ENCODE measurements around the gene EBPL. TPM values are rescaled to one million over a fixed set of nuclear protein-coding genes. Genes with fewer than 3 reads are reported as not detected.

EBPL gene
- total RNA-seq, 6 donors from 2014 or later: 26.2 to 82.3 (median 54.8) TPM

- no peak for TF ChIP-seq CTCF (IDR thresholded peaks at IDR 0.05)
- Histone ChIP-seq H3K4me1 (peaks cover 18 to 49% (median 27%) of the 10 kb centered on the region in 4 donors), H3K27ac (peak overlapping the region in 2 of 4 donors; percentile 52 to 55), H3K4me3 (no peak overlapping the region), H3K9me3 (no peaks in the 10 kb centered on the region), H3K27me3 (no peaks in the 10 kb centered on the region), H3K36me3 (no peaks in the 10 kb centered on the region)
- DNase-seq (no peak), ATAC-seq (ENCODE audit: low FRiP score in 2 of 2) (no peak)
- WGBS, 2 donors: 86 to 96% methylated on average over 2 of the region's 2 CpGs
These were observed 52.6 kb downstream of the EBPL start for GRCh38 chr13:49638744-49639072.

- DNase-seq: peak in 1 of 2 donors; percentile 56
- H3K4me3 ChIP-seq: no peak overlapping the region
- no peaks in the 10 kb centered on the region for H3K9me3 ChIP-seq
- H3K4me1 ChIP-seq: peaks cover 18 to 49% (median 28%) of the 10 kb centered on the region in 4 donors
- TF ChIP-seq POLR2AphosphoS5 (IDR thresholded peaks at IDR 0.05) (no peak), CTCF (IDR thresholded peaks at IDR 0.05) (no peak), EP300 (IDR thresholded peaks at IDR 0.05) (no peak), POLR2A (IDR thresholded peaks at IDR 0.05) (no peak)
- ATAC-seq (ENCODE audit: low FRiP score in 2 of 2): no peak
- 66 to 69% methylated on average over 4 of the region's 4 CpGs for WGBS, 2 donors
- H3K27ac ChIP-seq: peak overlapping the region in 2 of 4 donors; percentile 52 to 55
- no peaks in the 10 kb centered on the region for H3K27me3 ChIP-seq
- H3K36me3 ChIP-seq: no peaks in the 10 kb centered on the region
These were observed 53.1 kb downstream of the EBPL start for GRCh38 chr13:49638030-49638743.

- peaks cover 10 to 39% (median 21%) of the 10 kb centered on the region in 4 donors for H3K4me1 ChIP-seq
These were observed 54.6 kb downstream of the EBPL start for GRCh38 chr13:49636705-49637104.

GRCh38 chr13:49635599-49636433 is 55.5 kb downstream of the EBPL start:
- DNase-seq (no peak), ATAC-seq (ENCODE audit: low FRiP score in 2 of 2) (no peak)
- H3K4me1 ChIP-seq: peaks cover under 1 to 37% (median 14%) of the 10 kb centered on the region in 4 donors
- 68 to 73% methylated on average over 10 of the region's 10 CpGs for WGBS, 2 donors
- peak overlapping the region in 3 of 4 donors; percentile 10 to 32 (median 30) for H3K4me3 ChIP-seq
- no peaks in the 10 kb centered on the region for H3K36me3 ChIP-seq
- H3K27ac ChIP-seq: peak overlapping the region in 3 of 4 donors; percentile 3 to 14 (median 14)
- no peak for TF ChIP-seq POLR2A (IDR thresholded peaks at IDR 0.05)
- TF ChIP-seq CTCF (IDR thresholded peaks at IDR 0.05): no peak
- TF ChIP-seq EP300 (IDR thresholded peaks at IDR 0.05): no peak
- no peaks in the 10 kb centered on the region for H3K27me3 ChIP-seq
- H3K9me3 ChIP-seq: no peaks in the 10 kb centered on the region

More at GRCh38 chr13:49636705-49637104, 54.6 kb downstream of the EBPL start:
- TF ChIP-seq POLR2AphosphoS5 (IDR thresholded peaks at IDR 0.05): no peak
- no peak for TF ChIP-seq EP300 (IDR thresholded peaks at IDR 0.05)
- TF ChIP-seq CTCF (IDR thresholded peaks at IDR 0.05): no peak
- TF ChIP-seq POLR2A (IDR thresholded peaks at IDR 0.05): no peak
- WGBS, 2 donors: 96 to 100% methylated on average over 5 of the region's 5 CpGs
- DNase-seq: no peak
- no peak overlapping the region for H3K4me3 ChIP-seq
- ATAC-seq (ENCODE audit: low FRiP score in 2 of 2): no peak
- no peaks in the 10 kb centered on the region for H3K36me3 ChIP-seq
- no peaks in the 10 kb centered on the region for H3K27me3 ChIP-seq
- H3K9me3 ChIP-seq: no peaks in the 10 kb centered on the region
- H3K27ac ChIP-seq: no peak overlapping the region

Data from upper lobe of left lung (tissue), 6 donors.